ENCODE data around the gene DERA. TPM values are rescaled to one million over a fixed set of nuclear protein-coding genes. Genes with fewer than 3 reads are reported as not detected.
"Not testable (repeated sequence)": the region's sequence is repeated elsewhere in the genome, so short reads cannot be mapped to it uniquely, and the experiment has no call there.

Gene DERA
- 10 to 100 TPM; 14.8 to 17.4 (median 16.6) TPM for total RNA-seq
- polyA plus RNA-seq = 15.9 TPM
- long read RNA-seq, donor 1, transcript DERA-201 (9 exons, 1,705 nt) = major isoform, 22 of 29 reads
- long read RNA-seq, donor 1, partial matches to known transcripts = 3 of 29 reads
- long read RNA-seq, donor 1, other reads (novel, unspliced or antisense) = 4 of 29 reads
- long read RNA-seq, donor 2, transcript DERA-201 (9 exons, 1,705 nt) = major isoform, 13 of 13 reads
- long read RNA-seq, donor 2, partial matches to known transcripts = 0 of 13 reads
- long read RNA-seq, donor 2, other reads (novel, unspliced or antisense) = 0 of 13 reads
- long read RNA-seq, donor 3, transcript DERA-201 (9 exons, 1,705 nt) = major isoform, 86 of 99 reads
- long read RNA-seq, donor 3, transcript DERA-209 (8 exons, 854 nt) = minor isoform, 6 of 99 reads
- long read RNA-seq, donor 3, partial matches to known transcripts = 1 of 99 reads
- long read RNA-seq, donor 3, other reads (novel, unspliced or antisense) = 6 of 99 reads
- long read RNA-seq, donor 4, transcript DERA-201 (9 exons, 1,705 nt) = major isoform, 15 of 20 reads
- long read RNA-seq, donor 4, partial matches to known transcripts = 0 of 20 reads
- long read RNA-seq, donor 4, other reads (novel, unspliced or antisense) = 1 of 20 reads

DNA sequence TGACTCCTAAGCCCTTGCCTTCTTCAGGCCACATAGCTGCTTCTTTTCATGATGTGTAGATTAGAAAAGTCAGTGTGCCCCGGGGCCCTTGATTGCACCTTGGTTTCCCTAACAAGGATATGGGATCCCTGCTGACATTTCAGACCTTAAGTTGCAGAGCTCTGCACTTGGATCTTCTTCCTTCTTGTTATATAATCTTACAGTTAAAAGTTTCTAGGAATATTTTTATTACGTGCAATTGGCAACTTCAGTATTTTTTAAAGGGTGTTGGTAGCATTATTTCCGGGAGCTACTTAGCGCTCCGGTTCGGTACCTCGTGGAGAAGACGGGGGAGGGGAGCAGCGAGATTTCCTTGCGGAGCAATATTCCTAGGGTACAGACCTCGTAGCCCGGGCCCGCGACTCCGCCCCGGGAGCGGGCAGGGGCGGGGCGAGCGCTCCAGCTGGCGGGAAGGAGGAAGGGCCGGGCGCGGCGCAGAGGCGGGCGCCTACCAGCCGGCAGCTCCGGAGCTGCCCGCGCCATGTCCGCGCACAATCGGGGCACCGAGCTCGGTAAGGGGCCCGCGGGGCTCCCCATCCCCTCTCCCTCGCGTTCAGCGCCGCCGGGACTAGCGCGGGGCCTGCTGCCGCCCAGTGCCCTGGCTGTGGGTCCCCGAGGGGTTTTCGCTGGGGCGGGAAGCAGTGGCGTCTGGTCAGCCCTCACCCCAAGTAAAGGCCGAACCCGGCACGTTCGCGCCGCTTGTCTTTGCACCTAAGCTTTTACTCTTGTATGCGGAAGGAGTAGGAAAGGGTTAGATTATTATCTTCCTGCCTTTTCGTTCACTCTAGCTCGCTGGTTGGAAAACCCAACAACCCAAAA lies at the start of gene DERA:
TSS of gene DERA (plus strand) at position 469 of the 858 bp plus-strand sequence. CDS start at position 521, 52 bp downstream.
- Histone ChIP-seq H3K4me1 (ENCODE audit: control insufficient read depth, insufficient read depth, low read length) (peaks cover 2% of the 10 kb centered on the region), H3K27me3 (ENCODE audit: control insufficient read depth, insufficient read depth) (no peaks in the 10 kb centered on the region), H3K4me3 (ENCODE audit: low read length) (peak within 1 kb of the TSS; percentile 71), H3K9me3 (ENCODE audit: control insufficient read depth, low read length) (no peaks in the 10 kb centered on the region), H3K27ac (ENCODE audit: low read length) (peak within 1 kb of the TSS; percentile 50)
- WGBS = under 1% methylated on average over 59 of the region's 59 CpGs
- ATAC-seq = peak; percentile 99 to 100
- intact Hi-C loops (cut with DNase I) = no loop called here
- DNase-seq = peak; percentile 85 to 95 (median 94)

DNA sequence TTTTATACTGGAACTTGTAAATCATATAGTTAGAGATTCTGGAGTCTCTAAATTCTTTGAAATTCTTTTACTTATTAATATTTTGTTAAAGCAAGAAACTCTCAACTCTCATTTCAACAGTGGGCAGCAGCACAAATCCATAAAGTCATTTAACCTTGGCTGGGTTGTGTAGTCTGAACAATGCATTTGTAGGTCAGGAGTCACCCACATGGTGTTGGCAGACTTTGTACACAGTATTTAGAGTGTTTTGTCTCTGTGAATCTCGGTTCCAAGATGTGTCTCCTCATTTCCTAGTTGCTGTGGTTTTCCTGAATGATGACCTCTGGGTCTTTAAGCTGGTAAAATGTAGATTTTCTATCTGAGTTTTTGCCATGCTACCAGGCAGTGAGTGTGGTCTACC lies 49.7 kb upstream of the DERA start:
- intact Hi-C loops (cut with DNase I) = no loop called here
- WGBS = 39% methylated on average over 1 of the region's 1 CpG
- DNase-seq = no peak
- H3K27me3 ChIP-seq (ENCODE audit: control insufficient read depth, insufficient read depth) = no peaks in the 10 kb centered on the region
- no peaks in the 10 kb centered on the region for H3K4me1 ChIP-seq (ENCODE audit: control insufficient read depth, insufficient read depth, low read length)
- no peaks in the 10 kb centered on the region for H3K9me3 ChIP-seq (ENCODE audit: control insufficient read depth, low read length)
- no peak overlapping the region for H3K27ac ChIP-seq (ENCODE audit: low read length)
- no peak overlapping the region for H3K4me3 ChIP-seq (ENCODE audit: low read length)
- no peak for ATAC-seq

DNA sequence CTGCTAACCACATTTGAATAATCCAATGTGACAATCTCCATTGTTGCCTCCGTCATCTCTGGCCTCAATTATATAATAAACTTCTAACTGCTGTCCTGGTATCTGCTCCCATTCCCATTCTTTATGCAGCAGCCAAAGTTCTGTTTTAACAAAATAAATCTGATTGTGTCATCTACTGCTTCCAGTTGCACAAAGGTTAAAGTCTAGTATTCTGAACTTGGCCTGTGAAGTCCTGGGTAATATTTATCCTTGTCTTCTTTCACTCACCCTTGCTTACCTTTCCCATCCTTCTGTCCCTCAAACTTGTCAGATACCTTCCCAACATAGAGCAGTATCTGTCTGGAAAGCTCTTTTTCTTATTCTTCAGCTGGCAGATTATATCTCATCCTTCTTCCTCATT lies 48.3 kb upstream of the DERA start:
- no peak for DNase-seq
- no peak overlapping the region for H3K4me3 ChIP-seq (ENCODE audit: low read length)
- intact Hi-C loops (cut with DNase I) = no loop called here
- no peaks in the 10 kb centered on the region for H3K4me1 ChIP-seq (ENCODE audit: control insufficient read depth, insufficient read depth, low read length)
- H3K9me3 ChIP-seq (ENCODE audit: control insufficient read depth, low read length) = no peaks in the 10 kb centered on the region
- no peak for ATAC-seq
- H3K27me3 ChIP-seq (ENCODE audit: control insufficient read depth, insufficient read depth) = no peaks in the 10 kb centered on the region
- WGBS = 89% methylated on average over 1 of the region's 1 CpG
- H3K27ac ChIP-seq (ENCODE audit: low read length) = no peak overlapping the region

- intact Hi-C loops (cut with DNase I) = no loop called here
- Histone ChIP-seq H3K27ac (ENCODE audit: low read length) (no peak overlapping the region), H3K4me3 (ENCODE audit: low read length) (no peak overlapping the region), H3K9me3 (ENCODE audit: control insufficient read depth, low read length) (no peaks in the 10 kb centered on the region), H3K27me3 (ENCODE audit: control insufficient read depth, insufficient read depth) (no peaks in the 10 kb centered on the region), H3K4me1 (ENCODE audit: control insufficient read depth, insufficient read depth, low read length) (no peaks in the 10 kb centered on the region)
- ATAC-seq = no peak
- no peak for DNase-seq
- WGBS = 70% methylated on average over 9 of the region's 9 CpGs
Observed at GRCh38 chr12:15863372-15863771, 47.8 kb upstream of the DERA start.

DNA sequence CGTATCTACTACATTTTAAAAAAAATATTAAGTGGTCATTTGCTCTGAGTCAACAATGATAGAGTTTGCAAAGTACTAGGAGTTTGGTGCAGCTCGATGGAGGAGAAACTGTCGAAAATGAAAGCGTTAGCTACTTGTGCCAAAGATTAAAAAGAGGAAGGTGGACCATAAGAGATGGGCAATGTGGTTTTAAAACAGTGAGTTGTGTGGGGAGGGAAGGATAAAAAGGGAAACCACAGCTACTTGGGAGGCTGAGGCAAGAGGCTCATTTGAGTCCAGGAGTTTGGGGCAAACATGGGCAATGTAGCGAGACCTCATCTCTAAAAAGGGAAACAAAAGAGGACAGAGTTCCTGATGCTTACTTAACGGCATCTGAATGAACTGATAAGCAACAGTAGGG lies 47.1 kb upstream of the DERA start:
- no peak overlapping the region for H3K27ac ChIP-seq (ENCODE audit: low read length)
- H3K9me3 ChIP-seq (ENCODE audit: control insufficient read depth, low read length) = no peaks in the 10 kb centered on the region
- H3K27me3 ChIP-seq (ENCODE audit: control insufficient read depth, insufficient read depth) = no peaks in the 10 kb centered on the region
- H3K4me1 ChIP-seq (ENCODE audit: control insufficient read depth, insufficient read depth, low read length) = no peaks in the 10 kb centered on the region
- WGBS = 76% methylated on average over 6 of the region's 6 CpGs
- intact Hi-C loops (cut with DNase I) = no loop called here
- DNase-seq = no peak
- no peak for ATAC-seq
- H3K4me3 ChIP-seq (ENCODE audit: low read length) = no peak overlapping the region

DNA sequence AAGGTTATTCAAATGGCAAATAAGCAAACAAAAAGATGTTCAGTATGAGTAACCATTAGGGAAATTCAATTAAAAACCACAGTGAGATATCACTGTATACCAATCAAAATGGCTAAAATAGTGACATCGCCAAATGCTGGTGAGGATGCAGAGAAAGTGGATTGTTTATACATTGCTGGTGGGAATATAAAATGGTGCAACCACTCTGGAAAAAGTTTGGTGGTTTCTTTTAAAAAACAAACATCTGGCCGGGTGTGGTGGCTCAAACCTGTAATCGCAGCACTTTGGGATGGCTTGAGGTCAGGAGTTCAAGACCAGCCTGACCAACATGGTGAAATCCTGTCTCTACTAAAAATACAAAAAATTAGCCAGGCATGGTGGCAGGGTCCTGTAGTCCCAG lies 42.9 kb upstream of the DERA start:
- Histone ChIP-seq H3K27ac (ENCODE audit: low read length) (no peak overlapping the region), H3K27me3 (ENCODE audit: control insufficient read depth, insufficient read depth) (no peaks in the 10 kb centered on the region), H3K4me3 (ENCODE audit: low read length) (no peak overlapping the region), H3K4me1 (ENCODE audit: control insufficient read depth, insufficient read depth, low read length) (no peaks in the 10 kb centered on the region), H3K9me3 (ENCODE audit: control insufficient read depth, low read length) (no peaks in the 10 kb centered on the region)
- WGBS = 88% methylated on average over 3 of the region's 3 CpGs
- ATAC-seq (no peak), DNase-seq (no peak)
- intact Hi-C loops (cut with DNase I) = no loop called here

GRCh38 chr12:15873556-15873955 lies 37.6 kb upstream of the DERA start:
- 63% methylated on average over 4 of the region's 4 CpGs for WGBS
- no peak overlapping the region for H3K4me3 ChIP-seq (ENCODE audit: low read length)
- H3K9me3 ChIP-seq (ENCODE audit: control insufficient read depth, low read length) = no peaks in the 10 kb centered on the region
- H3K4me1 ChIP-seq (ENCODE audit: control insufficient read depth, insufficient read depth, low read length) = no peaks in the 10 kb centered on the region
- ATAC-seq (no peak), DNase-seq (no peak)
- intact Hi-C loops (cut with DNase I) = no loop called here
- H3K27me3 ChIP-seq (ENCODE audit: control insufficient read depth, insufficient read depth) = no peaks in the 10 kb centered on the region
- no peak overlapping the region for H3K27ac ChIP-seq (ENCODE audit: low read length)

DNA sequence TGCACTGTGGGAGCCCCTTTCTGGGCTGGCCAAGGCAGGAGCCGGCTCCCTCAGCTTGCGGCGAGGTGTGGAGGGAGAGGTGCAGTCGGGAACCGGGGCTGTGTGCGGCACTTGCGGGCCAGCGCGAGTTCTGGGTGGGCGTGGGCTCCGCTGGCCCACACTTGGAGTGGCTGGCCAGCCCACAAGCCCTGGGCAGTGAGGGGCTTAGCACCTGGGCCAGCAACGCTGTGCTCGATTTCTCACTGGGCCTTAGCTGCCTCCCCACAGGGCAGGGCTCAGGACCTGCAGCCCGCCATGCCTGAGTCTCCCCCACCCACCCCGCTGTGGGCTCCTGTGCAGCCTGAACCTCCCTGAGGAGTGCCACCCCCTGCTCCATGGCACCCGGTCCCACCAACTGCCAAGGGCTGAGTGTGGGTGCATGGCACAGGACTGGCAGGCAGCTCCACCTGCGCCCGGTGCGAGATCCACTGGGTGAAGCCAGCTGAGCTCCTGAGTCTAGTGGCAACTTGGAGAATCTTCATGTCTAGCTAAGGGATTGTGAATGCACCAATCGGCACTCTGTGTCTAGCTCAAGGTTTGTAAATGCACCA lies 36.5 kb upstream of the DERA start:
- ATAC-seq; intact Hi-C loops (cut with DNase I); H3K9me3 ChIP-seq (ENCODE audit: control insufficient read depth, low read length); H3K27me3 ChIP-seq (ENCODE audit: control insufficient read depth, insufficient read depth); H3K4me1 ChIP-seq (ENCODE audit: control insufficient read depth, insufficient read depth, low read length); H3K27ac ChIP-seq (ENCODE audit: low read length); H3K4me3 ChIP-seq (ENCODE audit: low read length): not testable (repeated sequence)
- WGBS = 96% methylated on average over 20 of the region's 20 CpGs
- DNase-seq = peak in 1 of 3 donors; percentile 42

DNA sequence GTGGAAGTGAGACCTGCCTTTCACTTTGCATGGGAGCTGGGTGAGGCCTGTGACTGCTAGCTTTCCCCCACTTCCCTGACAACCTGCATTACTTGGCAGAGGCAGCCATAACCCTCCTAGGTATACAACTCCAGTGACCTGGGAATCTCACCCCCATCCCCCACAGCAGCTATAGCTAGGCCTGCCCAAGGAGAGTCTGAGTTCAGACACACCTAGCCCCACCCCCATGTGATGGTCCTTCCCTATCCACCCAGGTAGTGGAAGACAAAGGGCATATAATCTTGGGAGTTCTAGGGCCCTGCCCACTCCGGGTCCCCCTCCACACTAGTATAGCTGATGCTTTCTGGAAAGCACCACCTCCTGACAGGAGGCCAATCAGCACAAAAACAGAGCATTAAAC lies 35.3 kb upstream of the DERA start:
- DNase-seq = no peak
- no peak for ATAC-seq
- Histone ChIP-seq H3K4me3 (ENCODE audit: low read length) (no peak overlapping the region), H3K27me3 (ENCODE audit: control insufficient read depth, insufficient read depth) (no peaks in the 10 kb centered on the region), H3K4me1 (ENCODE audit: control insufficient read depth, insufficient read depth, low read length) (no peaks in the 10 kb centered on the region), H3K27ac (ENCODE audit: low read length) (no peak overlapping the region), H3K9me3 (ENCODE audit: control insufficient read depth, low read length) (no peaks in the 10 kb centered on the region)
- WGBS = 94% methylated on average over 1 of the region's 1 CpG
- intact Hi-C loops (cut with DNase I) = no loop called here

- Histone ChIP-seq H3K27me3 (ENCODE audit: control insufficient read depth, insufficient read depth) (no peaks in the 10 kb centered on the region), H3K4me3 (ENCODE audit: low read length) (no peak overlapping the region), H3K9me3 (ENCODE audit: control insufficient read depth, low read length) (no peaks in the 10 kb centered on the region), H3K4me1 (ENCODE audit: control insufficient read depth, insufficient read depth, low read length) (no peaks in the 10 kb centered on the region), H3K27ac (ENCODE audit: low read length) (no peak overlapping the region)
- ATAC-seq (no peak), DNase-seq (no peak)
- WGBS = 97% methylated on average over 3 of the region's 3 CpGs
- intact Hi-C loops (cut with DNase I) = no loop called here
Observed at GRCh38 chr12:15879413-15879812, 31.7 kb upstream of the DERA start.

DNA sequence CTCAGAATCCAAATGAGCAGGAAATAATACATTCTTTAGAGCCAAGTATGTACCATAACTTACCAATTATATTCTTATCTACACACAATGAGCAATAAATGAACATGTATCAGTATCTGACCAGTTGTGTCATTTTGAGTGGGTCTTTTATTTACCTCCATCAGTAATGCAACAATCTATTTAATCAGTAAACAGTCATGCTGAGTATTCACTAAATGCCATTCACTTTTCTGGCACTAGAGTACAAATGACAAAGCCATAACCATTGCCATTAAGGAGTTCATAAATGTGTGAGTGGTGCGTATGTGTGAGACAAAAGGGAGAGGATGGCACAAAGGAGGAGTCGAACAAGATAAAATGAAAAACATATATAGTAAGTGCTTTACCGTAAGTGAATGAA lies 30.4 kb upstream of the DERA start:
- WGBS = 95% methylated on average over 3 of the region's 3 CpGs
- no peaks in the 10 kb centered on the region for H3K4me1 ChIP-seq (ENCODE audit: control insufficient read depth, insufficient read depth, low read length)
- DNase-seq (no peak), ATAC-seq (no peak)
- no peaks in the 10 kb centered on the region for H3K9me3 ChIP-seq (ENCODE audit: control insufficient read depth, low read length)
- no peaks in the 10 kb centered on the region for H3K27me3 ChIP-seq (ENCODE audit: control insufficient read depth, insufficient read depth)
- H3K4me3 ChIP-seq (ENCODE audit: low read length) = no peak overlapping the region
- intact Hi-C loops (cut with DNase I) = no loop called here
- H3K27ac ChIP-seq (ENCODE audit: low read length) = no peak overlapping the region

All from right cardiac atrium (tissue), 5 donors.